Mesothelial cell of epicardium (in vitro differentiated cells): Measurements from ENCODE around the gene TFAP2B. TPM values are rescaled to one million over a fixed set of nuclear protein-coding genes. Genes with fewer than 3 reads are reported as not detected.

Experiments used
- DNase-seq, 2 experiments: peaks; one replicate each; pipeline ENCODE4 v3.0.0; 2021; ENCODE audit warnings: low spot score in 2 of 2; ENCODE audit not compliant: unreplicated experiment in 2 of 2
- H3K27ac Mint-ChIP-seq: 2 replicates; pipeline ENCODE4 v1.8.0; 2021; ENCODE audit warnings: mixed read lengths
- H3K27me3 Mint-ChIP-seq: 2 replicates; pipeline ENCODE4 v1.8.0; 2021; ENCODE audit warnings: low read depth, mixed read lengths
- H3K36me3 Mint-ChIP-seq: 2 replicates; pipeline ENCODE4 v1.8.0; 2021; ENCODE audit warnings: mixed read lengths
- H3K4me1 Mint-ChIP-seq: 2 replicates; pipeline ENCODE4 v1.8.0; 2021; ENCODE audit warnings: mixed read lengths
- H3K4me3 Mint-ChIP-seq: 2 replicates; pipeline ENCODE4 v1.8.0; 2021; ENCODE audit warnings: mild to moderate bottlenecking, moderate library complexity, mixed read lengths
- H3K9me3 Mint-ChIP-seq: 2 replicates; pipeline ENCODE4 v1.8.0; 2021; ENCODE audit warnings: mixed read lengths
- total RNA-seq: library from RNA; stranded (reverse); gene quantifications from 3 replicates; pipeline ENCODE4 v1.2.1, GENCODE V29; 2021
- TF ChIP-seq, protein P1 (sequence below): fragments of 200-600 bp; sonication (generic); IDR thresholded peaks from one replicate; pipeline ENCODE4 v1.5.0; 2021; ENCODE audit warnings: antibody characterized with exemption; ENCODE audit not compliant: unreplicated experiment

TFAP2B gene
- total RNA-seq, 1 donor from 2014 or later, result 4.9 TPM

DNA sequence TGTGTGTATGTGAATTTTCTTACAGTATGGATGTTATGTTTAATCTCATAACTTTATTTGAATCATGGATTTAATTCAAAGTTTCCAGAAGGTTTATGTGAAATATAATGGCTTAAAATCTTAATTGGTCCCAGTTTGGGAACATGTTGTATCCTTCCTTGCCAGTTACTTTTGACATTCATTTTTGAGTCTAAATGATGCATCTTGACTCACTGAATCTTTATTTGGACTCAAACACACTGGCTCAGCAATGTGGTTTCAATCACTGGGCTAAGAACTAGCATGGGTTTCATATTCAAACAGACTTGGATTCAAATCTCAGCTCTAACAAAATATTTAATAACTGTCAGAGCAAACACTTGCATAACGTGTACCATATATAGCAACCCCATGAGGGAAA lies 25.9 kb upstream of the TFAP2B start:
- Mint-ChIP-seq H3K4me3 (no peak overlapping the region), H3K27ac (no peak overlapping the region), H3K36me3 (no peaks in the 10 kb centered on the region), H3K9me3 (no peaks in the 10 kb centered on the region), H3K4me1 (no peaks in the 10 kb centered on the region), H3K27me3 (peaks cover 55% of the 10 kb centered on the region)
- TF ChIP-seq, protein P1, sequence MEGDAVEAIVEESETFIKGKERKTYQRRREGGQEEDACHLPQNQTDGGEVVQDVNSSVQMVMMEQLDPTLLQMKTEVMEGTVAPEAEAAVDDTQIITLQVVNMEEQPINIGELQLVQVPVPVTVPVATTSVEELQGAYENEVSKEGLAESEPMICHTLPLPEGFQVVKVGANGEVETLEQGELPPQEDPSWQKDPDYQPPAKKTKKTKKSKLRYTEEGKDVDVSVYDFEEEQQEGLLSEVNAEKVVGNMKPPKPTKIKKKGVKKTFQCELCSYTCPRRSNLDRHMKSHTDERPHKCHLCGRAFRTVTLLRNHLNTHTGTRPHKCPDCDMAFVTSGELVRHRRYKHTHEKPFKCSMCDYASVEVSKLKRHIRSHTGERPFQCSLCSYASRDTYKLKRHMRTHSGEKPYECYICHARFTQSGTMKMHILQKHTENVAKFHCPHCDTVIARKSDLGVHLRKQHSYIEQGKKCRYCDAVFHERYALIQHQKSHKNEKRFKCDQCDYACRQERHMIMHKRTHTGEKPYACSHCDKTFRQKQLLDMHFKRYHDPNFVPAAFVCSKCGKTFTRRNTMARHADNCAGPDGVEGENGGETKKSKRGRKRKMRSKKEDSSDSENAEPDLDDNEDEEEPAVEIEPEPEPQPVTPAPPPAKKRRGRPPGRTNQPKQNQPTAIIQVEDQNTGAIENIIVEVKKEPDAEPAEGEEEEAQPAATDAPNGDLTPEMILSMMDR, result no peak
- no peak for DNase-seq

DNA sequence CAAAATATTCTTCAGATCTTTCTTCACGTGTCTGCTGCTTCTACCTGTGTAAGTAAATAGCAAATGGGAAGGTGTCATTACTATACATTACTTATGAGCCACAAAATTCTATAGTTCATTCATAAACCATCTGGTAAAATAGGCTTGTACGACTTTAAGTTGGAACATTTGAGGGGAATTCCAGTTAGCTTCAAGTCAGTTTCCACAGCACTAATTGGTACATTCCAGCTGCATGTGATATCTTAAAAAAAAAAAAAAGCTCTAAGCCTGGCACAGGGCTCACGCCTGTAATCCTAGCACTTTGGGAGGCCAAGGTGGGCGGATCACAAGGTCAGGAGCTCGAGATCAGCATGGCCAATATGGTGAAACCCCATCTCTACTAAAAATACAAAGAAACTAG lies 23.1 kb upstream of the TFAP2B start:
- Mint-ChIP-seq H3K27me3 (peaks cover 69% of the 10 kb centered on the region), H3K4me3 (no peak overlapping the region), H3K4me1 (no peaks in the 10 kb centered on the region), H3K9me3 (no peaks in the 10 kb centered on the region), H3K27ac (no peak overlapping the region), H3K36me3 (no peaks in the 10 kb centered on the region)
- TF ChIP-seq, protein P1, result no peak
- no peak for DNase-seq

DNA sequence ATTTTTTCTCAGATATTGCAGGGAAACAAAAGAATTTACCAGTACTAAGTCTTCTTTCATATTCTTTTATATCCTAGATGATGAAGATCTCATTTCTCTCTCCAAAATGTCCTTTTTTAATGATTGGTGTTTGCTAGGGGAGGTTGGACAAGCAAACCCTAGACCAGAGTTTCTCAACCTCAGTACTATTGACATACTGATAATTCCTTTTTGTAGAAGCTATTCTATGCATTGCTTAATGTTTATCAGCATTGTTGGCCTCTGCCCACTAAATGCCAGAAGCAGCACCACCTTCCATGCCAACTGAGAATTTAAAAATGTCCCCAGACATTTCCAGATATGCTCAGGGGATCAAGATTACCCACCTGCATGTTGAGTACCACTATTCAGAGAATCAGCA lies 14.4 kb upstream of the TFAP2B start:
- Mint-ChIP-seq H3K27ac (no peak overlapping the region), H3K9me3 (no peaks in the 10 kb centered on the region), H3K4me3 (no peak overlapping the region), H3K27me3 (peaks cover 22% of the 10 kb centered on the region), H3K36me3 (no peaks in the 10 kb centered on the region), H3K4me1 (no peaks in the 10 kb centered on the region)
- TF ChIP-seq, protein P1, result no peak
- DNase-seq, result no peak

DNA sequence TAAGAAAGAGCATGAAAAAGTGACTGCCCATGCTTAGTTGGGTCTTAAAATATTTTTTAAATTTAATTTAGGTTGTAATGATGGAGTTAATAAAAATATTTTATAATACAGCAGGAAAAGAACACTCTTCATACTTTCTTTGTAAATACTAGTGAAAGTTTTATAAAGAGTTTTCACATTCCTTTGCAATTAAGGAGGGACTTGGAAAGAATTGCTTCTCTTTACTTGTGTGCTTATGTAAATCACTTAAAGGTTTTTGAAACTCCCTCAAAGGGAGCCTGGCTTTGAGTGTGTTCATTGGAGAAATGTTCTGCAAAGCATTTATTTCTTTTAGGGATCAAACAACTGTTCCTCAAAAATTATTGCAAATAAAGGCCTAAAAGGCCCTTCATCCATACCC lies 11.6 kb upstream of the TFAP2B start:
- Mint-ChIP-seq H3K27ac (no peak overlapping the region), H3K4me1 (no peaks in the 10 kb centered on the region), H3K27me3 (peaks cover 10% of the 10 kb centered on the region), H3K36me3 (no peaks in the 10 kb centered on the region), H3K4me3 (no peak overlapping the region), H3K9me3 (peaks cover 3% of the 10 kb centered on the region)
- no peak for DNase-seq
- TF ChIP-seq, protein P1, result no peak

DNA sequence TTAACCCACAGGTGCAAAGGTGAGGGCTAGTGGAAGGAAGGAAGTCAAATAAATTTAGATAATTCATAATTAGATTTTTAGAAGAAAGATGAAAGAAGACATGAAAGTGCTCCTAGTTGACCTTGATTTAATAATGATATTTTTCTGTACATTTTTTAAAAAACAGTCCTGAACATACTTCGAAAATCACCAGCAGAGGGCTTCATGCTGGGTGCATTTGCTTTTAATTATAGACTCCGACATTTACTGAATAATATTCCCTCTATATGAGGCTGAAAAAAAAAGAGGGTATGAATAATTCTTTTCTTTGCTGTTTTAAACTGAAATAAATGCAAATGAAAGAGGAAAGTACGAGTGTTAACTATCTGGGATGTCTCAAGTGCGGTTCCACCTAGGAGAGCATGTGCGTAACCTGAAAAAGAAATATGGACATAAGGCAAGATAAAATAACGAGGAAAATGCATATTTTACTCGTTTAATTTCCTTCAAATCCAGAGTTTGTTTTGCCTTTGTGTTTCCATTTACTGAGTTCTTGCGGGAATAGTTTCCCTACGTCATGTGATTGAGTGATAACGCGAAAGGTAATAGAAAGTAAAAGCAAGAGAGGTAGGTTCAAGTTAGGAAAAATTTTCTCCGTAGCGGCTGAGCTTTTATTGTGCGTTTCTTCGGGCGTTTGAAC lies 3.1 kb upstream of the TFAP2B start:
- H3K4me1 Mint-ChIP-seq, result peaks cover 12% of the 10 kb centered on the region
- DNase-seq, result no peak
- no peaks in the 10 kb centered on the region for H3K9me3 Mint-ChIP-seq
- H3K27ac Mint-ChIP-seq, result peak overlapping the region; percentile 68
- peaks cover 50% of the 10 kb centered on the region for H3K27me3 Mint-ChIP-seq
- peak overlapping the region; percentile 90 for H3K4me3 Mint-ChIP-seq
- H3K36me3 Mint-ChIP-seq, result no peaks in the 10 kb centered on the region
- TF ChIP-seq, protein P1, result no peak
